ENCODE measurements around the gene RANBP17. TPM values are rescaled to one million over a fixed set of nuclear protein-coding genes. Genes with fewer than 3 reads are reported as not detected.

RANBP17 gene
- polyA plus RNA-seq, 1 of the 3 experiments (the other 2 are of a cell fraction), result 6.0 TPM

DNA sequence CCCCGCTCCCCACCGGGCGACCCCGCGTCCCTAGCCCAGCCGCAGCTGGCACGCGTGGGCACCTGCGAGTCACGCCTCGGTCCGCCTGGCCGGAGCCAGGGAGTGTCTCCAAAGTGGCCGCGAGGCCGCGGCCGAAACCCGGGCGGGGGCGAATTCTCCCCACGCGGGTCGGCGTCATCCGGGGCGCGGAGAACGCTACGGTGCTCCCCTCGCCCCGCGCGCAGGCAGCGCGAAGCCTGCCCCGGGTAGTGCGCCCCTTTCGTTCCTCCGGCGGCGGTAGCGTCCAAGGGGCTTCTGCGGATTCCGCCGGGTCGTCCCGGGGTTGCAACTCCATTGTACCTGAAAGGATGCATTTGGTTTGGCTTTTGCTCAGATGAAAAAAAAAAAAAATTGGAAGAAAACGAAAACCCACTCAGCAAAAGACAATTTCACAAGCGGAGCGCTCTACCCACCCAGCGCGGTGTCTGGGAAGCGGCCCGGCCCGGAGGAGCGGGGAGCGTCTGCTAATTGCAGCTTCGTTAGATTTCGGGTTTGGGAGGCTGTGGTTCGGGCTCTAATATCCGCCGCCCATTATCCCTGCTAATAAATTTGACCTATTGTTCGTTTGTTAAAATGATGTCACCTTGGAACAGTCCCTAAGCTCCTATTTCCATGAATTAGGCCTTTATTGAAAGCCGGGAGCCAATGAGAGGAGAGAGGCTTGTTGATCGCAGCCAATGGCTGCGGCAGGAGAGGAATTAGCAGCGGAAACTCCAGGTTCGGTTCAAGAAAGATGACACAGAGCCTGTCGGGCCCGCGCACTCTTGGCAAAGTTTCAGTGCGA lies 446.8 kb downstream of the RANBP17 start, which contains the start of gene TLX3 (continued):
- TF ChIP-seq EP300 (IDR thresholded peaks at IDR 0.05; ENCODE audit: borderline replicate concordance in 1 of 2, low read depth in 1 of 2, low read length in 1 of 2) (peak in 1 of 2 experiments; percentile 8; a peak in 2 of 4 replicates), FOSL2 (IDR thresholded peaks at IDR 0.05; ENCODE audit: borderline replicate concordance, low read depth) (peak; percentile 5; the same call in 1 of the 2 replicates), NRF1 (IDR thresholded peaks at IDR 0.05; ENCODE audit: low read depth, low read length) (no peak), FOXJ3 (CRISPR knock-in tag; IDR thresholded peaks at IDR 0.05) (no peak), TCF12 (IDR thresholded peaks at IDR 0.05) (no peak), YY1 (IDR thresholded peaks at IDR 0.05; ENCODE audit: low read depth) (0 out of 2 replicates have a peak, but pooled peaks have one; percentile 42), POLR2AphosphoS5 (IDR thresholded peaks at IDR 0.05; ENCODE audit: low read depth, low read length) (0 out of 2 replicates have a peak, but pooled peaks have one; percentile 37), RAD21 (IDR thresholded peaks at IDR 0.05; ENCODE audit: low read length) (no peak; the same call in 1 of the 2 replicates), GABPA (IDR thresholded peaks at IDR 0.05; ENCODE audit: low read depth) (no peak; the same call in 1 of the 2 replicates)
- TF ChIP-seq, protein P1, sequence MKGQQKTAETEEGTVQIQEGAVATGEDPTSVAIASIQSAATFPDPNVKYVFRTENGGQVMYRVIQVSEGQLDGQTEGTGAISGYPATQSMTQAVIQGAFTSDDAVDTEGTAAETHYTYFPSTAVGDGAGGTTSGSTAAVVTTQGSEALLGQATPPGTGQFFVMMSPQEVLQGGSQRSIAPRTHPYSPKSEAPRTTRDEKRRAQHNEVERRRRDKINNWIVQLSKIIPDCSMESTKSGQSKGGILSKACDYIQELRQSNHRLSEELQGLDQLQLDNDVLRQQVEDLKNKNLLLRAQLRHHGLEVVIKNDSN (IDR thresholded peaks at IDR 0.05; ENCODE audit: borderline replicate concordance, low read depth), result no peak
- TF ChIP-seq, protein P2, sequence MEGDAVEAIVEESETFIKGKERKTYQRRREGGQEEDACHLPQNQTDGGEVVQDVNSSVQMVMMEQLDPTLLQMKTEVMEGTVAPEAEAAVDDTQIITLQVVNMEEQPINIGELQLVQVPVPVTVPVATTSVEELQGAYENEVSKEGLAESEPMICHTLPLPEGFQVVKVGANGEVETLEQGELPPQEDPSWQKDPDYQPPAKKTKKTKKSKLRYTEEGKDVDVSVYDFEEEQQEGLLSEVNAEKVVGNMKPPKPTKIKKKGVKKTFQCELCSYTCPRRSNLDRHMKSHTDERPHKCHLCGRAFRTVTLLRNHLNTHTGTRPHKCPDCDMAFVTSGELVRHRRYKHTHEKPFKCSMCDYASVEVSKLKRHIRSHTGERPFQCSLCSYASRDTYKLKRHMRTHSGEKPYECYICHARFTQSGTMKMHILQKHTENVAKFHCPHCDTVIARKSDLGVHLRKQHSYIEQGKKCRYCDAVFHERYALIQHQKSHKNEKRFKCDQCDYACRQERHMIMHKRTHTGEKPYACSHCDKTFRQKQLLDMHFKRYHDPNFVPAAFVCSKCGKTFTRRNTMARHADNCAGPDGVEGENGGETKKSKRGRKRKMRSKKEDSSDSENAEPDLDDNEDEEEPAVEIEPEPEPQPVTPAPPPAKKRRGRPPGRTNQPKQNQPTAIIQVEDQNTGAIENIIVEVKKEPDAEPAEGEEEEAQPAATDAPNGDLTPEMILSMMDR (IDR thresholded peaks at IDR 0.05), result 0 out of 2 replicates have a peak, but pooled peaks have one; percentile 23

DNA sequence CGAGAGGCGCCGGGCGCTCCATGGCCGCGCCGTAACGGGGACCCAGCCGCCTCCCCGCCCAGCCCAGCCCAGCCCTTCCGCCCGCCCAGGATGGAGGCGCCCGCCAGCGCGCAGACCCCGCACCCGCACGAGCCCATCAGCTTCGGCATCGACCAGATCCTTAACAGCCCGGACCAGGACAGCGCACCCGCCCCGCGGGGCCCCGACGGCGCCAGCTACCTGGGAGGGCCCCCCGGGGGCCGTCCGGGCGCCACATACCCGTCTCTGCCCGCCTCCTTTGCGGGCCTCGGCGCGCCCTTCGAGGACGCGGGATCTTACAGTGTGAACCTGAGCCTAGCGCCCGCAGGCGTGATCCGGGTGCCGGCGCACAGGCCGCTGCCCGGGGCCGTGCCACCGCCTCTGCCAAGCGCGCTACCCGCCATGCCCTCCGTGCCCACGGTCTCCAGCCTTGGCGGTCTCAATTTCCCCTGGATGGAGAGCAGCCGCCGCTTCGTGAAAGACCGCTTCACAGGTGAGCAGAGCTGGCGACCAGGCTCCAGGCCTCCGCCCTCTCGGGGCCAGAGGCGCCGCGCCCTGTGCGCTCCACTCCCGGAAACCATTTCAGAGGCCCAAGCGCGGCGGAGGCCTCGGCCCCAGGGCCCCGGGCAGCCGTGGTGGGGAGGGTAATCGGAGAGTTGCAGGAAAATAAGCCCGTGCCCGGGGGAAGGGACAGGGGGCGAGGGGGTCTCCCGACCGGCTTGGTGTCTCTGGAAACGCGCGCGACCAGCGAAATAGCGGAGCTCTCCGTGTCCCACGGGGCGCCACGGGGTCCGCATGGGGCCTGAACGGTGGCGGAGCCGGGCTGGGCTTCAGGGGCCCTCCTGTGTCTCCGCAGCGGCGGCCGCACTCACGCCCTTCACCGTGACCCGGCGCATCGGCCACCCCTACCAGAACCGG lies 447.7 kb downstream of the RANBP17 start:
- TF ChIP-seq, protein P3, sequence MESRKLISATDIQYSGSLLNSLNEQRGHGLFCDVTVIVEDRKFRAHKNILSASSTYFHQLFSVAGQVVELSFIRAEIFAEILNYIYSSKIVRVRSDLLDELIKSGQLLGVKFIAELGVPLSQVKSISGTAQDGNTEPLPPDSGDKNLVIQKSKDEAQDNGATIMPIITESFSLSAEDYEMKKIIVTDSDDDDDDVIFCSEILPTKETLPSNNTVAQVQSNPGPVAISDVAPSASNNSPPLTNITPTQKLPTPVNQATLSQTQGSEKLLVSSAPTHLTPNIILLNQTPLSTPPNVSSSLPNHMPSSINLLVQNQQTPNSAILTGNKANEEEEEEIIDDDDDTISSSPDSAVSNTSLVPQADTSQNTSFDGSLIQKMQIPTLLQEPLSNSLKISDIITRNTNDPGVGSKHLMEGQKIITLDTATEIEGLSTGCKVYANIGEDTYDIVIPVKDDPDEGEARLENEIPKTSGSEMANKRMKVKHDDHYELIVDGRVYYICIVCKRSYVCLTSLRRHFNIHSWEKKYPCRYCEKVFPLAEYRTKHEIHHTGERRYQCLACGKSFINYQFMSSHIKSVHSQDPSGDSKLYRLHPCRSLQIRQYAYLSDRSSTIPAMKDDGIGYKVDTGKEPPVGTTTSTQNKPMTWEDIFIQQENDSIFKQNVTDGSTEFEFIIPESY (IDR thresholded peaks at IDR 0.05; ENCODE audit: borderline replicate concordance, low read depth), result no peak
- TF ChIP-seq YY1 (IDR thresholded peaks at IDR 0.05; ENCODE audit: low read depth), result no peak
- TF ChIP-seq, protein P1 (IDR thresholded peaks at IDR 0.05; ENCODE audit: borderline replicate concordance, low read depth), result no peak
- TF ChIP-seq SMC3 (IDR thresholded peaks at IDR 0.05; ENCODE audit: low read depth, low read length), result no peak
- no peak for TF ChIP-seq EP300 (IDR thresholded peaks at IDR 0.05; ENCODE audit: borderline replicate concordance in 1 of 2, low read depth in 1 of 2, low read length in 1 of 2)
- TF ChIP-seq RCOR1 (IDR thresholded peaks at IDR 0.05; ENCODE audit: low read length), result no peak
- TF ChIP-seq CHD2 (IDR thresholded peaks at IDR 0.05; ENCODE audit: low read length, partially characterized antibody), result no peak
- no peak for TF ChIP-seq RFX5 (IDR thresholded peaks at IDR 0.05; ENCODE audit: low read length)
- TF ChIP-seq NRF1 (IDR thresholded peaks at IDR 0.05; ENCODE audit: low read depth, low read length), result no peak
- no peak for TF ChIP-seq EZH2phosphoT487 (IDR thresholded peaks at IDR 0.05; ENCODE audit: borderline replicate concordance, low read depth)
- no peak for TF ChIP-seq TAF1 (IDR thresholded peaks at IDR 0.05; ENCODE audit: borderline replicate concordance, low read depth, low read length)
- TF ChIP-seq GATA2 (CRISPR knock-in tag; IDR thresholded peaks at IDR 0.05), result no peak
- Histone ChIP-seq H3K27ac (ENCODE audit: low read depth in 2 of 2, low read length in 1 of 2) (peak overlapping the region in 1 of 2 experiments; percentile 81; a peak in 2 of 4 replicates), H3K4me1 (ENCODE audit: control insufficient read depth in 1 of 2, insufficient read depth in 2 of 2, low read depth in 1 of 2, low read length in 1 of 2) (peaks cover 0 to 47% of the 10 kb centered on the region in 2 experiments; a peak in 2 of 4 replicates), H3K36me3 (replicated peaks in 1 of 2; ENCODE audit: control insufficient read depth in 1 of 2, insufficient read depth in 2 of 2, low read length in 1 of 2) (no peaks in the 10 kb centered on the region), H3K9ac (peak overlapping the region; percentile 78), H3K9me3 (no peaks in the 10 kb centered on the region), H2AFZ (ENCODE audit: low read depth) (peak overlapping the region; percentile 86), H3K4me2 (peak overlapping the region; percentile 98), H3K27me3 (ENCODE audit: insufficient read depth) (no peaks in the 10 kb centered on the region; the same call in 1 of the 2 replicates), H3K4me3 (ENCODE audit: low read depth in 2 of 2, low read length in 1 of 2) (peak overlapping the region; percentile 86 to 87), H3K79me2 (ENCODE audit: insufficient read depth) (peaks cover 8% of the 10 kb centered on the region; the same call in 1 of the 2 replicates), H4K20me1 (ENCODE audit: insufficient read depth) (no peaks in the 10 kb centered on the region), H3F3A (replicated peaks; ENCODE audit: insufficient read depth) (peaks cover 3% of the 10 kb centered on the region), H3K9me2 (no peaks in the 10 kb centered on the region)
- no CpG with 5 or more reads among the region's 106 CpGs for WGBS (ENCODE audit: low lambda C conversion rate)
- ChIA-PET CTCF (interaction anchor here (0.7 to 4.7 kb wide), 16 partner anchors 10 to 565 kb away, joined by 3 to 46 read pairs (median 4); no protein-coding TSS in a partner anchor), POLR2A (interaction anchor here (0.6 to 2.4 kb wide), 13 partner anchors 10 to 713 kb away, joined by 3 to 20 read pairs (median 4); no protein-coding TSS in a partner anchor)
- DNase-seq, result peak; percentile 80

All from SK-N-SH (cell line).